ENCODE measurements around the gene NR2F1-AS1. TPM values are rescaled to one million over a fixed set of nuclear protein-coding genes. Genes with fewer than 3 reads are reported as not detected.

NR2F1-AS1 gene
- total RNA-seq, 1 donor from 2014 or later = 19.0 TPM

GRCh38 chr5:93430673-93431199 lies 150.3 kb downstream of the NR2F1-AS1 start:
- H3K4me1 Mint-ChIP-seq (ENCODE audit: unreplicated experiment) = peaks cover 16% of the 10 kb centered on the region
- H3K27me3 Mint-ChIP-seq = peaks cover 54% of the 10 kb centered on the region
- H3K36me3 Mint-ChIP-seq = no peaks in the 10 kb centered on the region
- TF ChIP-seq, protein P1, sequence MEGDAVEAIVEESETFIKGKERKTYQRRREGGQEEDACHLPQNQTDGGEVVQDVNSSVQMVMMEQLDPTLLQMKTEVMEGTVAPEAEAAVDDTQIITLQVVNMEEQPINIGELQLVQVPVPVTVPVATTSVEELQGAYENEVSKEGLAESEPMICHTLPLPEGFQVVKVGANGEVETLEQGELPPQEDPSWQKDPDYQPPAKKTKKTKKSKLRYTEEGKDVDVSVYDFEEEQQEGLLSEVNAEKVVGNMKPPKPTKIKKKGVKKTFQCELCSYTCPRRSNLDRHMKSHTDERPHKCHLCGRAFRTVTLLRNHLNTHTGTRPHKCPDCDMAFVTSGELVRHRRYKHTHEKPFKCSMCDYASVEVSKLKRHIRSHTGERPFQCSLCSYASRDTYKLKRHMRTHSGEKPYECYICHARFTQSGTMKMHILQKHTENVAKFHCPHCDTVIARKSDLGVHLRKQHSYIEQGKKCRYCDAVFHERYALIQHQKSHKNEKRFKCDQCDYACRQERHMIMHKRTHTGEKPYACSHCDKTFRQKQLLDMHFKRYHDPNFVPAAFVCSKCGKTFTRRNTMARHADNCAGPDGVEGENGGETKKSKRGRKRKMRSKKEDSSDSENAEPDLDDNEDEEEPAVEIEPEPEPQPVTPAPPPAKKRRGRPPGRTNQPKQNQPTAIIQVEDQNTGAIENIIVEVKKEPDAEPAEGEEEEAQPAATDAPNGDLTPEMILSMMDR (conservative IDR thresholded peaks at IDR 0.05) = peak; percentile 29
- H3K27ac Mint-ChIP-seq = no peak overlapping the region
- H3K9me3 Mint-ChIP-seq = no peaks in the 10 kb centered on the region
- H3K4me3 Mint-ChIP-seq = no peak overlapping the region
- no peak for DNase-seq (ENCODE audit: extremely low spot score, unreplicated experiment)

DNA sequence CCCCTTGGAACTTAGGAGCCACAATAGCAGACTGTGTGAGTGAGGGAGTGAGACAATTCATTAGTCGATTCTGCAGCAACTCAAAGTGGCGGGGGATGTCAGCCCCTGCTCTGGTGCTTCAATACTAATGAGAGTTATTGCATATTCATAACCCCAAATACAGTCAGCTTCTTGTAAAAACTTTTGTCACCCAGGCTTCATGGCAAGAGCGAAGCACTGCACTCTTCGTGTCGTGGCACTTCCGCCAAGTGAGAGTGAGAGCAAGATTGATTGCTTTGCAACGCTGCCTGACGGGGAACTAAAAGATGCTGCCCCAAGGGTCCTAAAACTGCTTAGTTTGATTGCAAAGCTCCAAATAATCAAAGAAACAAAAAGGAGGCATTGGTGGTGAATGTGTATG lies 150.9 kb downstream of the NR2F1-AS1 start:
- H3K4me3 Mint-ChIP-seq = no peak overlapping the region
- peaks cover 55% of the 10 kb centered on the region for H3K27me3 Mint-ChIP-seq
- TF ChIP-seq, protein P1 (conservative IDR thresholded peaks at IDR 0.05) = no peak
- H3K36me3 Mint-ChIP-seq = no peaks in the 10 kb centered on the region
- no peak for DNase-seq (ENCODE audit: extremely low spot score, unreplicated experiment)
- peaks cover 21% of the 10 kb centered on the region for H3K4me1 Mint-ChIP-seq (ENCODE audit: unreplicated experiment)
- H3K27ac Mint-ChIP-seq = no peak overlapping the region
- no peaks in the 10 kb centered on the region for H3K9me3 Mint-ChIP-seq

DNA sequence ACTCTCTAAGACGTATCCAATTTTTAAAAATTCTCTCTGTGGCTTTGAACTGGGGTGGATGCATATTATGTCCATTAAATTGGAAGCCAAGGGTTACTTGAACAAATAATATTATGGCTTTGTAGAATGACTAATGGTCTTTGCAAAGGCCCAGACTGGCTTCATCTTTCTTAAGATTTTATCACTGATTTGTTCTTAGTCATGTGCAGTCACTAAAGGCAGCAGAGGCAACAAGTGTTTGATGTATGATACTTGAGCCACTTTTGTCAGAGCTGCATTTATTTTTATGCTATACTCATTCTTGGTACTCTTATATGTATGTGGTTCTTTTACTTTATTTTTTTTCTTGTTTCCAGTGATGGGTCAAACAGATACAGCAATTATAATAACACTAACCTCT lies 152.2 kb downstream of the NR2F1-AS1 start:
- H3K27me3 Mint-ChIP-seq = peaks cover 57% of the 10 kb centered on the region
- no peaks in the 10 kb centered on the region for H3K36me3 Mint-ChIP-seq
- H3K27ac Mint-ChIP-seq = no peak overlapping the region
- no peaks in the 10 kb centered on the region for H3K9me3 Mint-ChIP-seq
- peaks cover 26% of the 10 kb centered on the region for H3K4me1 Mint-ChIP-seq (ENCODE audit: unreplicated experiment)
- TF ChIP-seq, protein P1 (conservative IDR thresholded peaks at IDR 0.05) = no peak
- H3K4me3 Mint-ChIP-seq = no peak overlapping the region
- DNase-seq (ENCODE audit: extremely low spot score, unreplicated experiment) = no peak

DNA sequence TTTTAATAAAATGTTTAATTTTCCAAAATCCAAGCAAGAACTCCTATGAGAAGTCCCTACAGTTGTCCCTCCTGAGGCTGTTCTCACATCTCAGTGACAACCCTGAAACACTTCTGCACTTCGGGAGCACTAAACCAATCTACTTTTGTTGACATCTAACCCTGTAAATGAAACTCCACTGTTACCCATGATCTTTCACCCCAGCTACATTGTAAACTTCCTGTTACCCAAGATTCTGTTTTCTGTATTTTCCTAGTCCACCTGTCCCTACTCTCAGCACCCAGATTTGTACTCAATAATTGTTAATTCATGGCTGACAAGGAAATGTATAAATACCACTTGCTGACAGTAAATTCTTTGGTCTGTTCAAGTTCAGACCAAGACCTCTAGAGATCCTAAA lies 153.7 kb downstream of the NR2F1-AS1 start:
- H3K4me1 Mint-ChIP-seq (ENCODE audit: unreplicated experiment) = peaks cover 35% of the 10 kb centered on the region
- TF ChIP-seq, protein P1 (conservative IDR thresholded peaks at IDR 0.05) = no peak

GRCh38 chr5:93425096-93425495 lies 155.9 kb downstream of the NR2F1-AS1 start:
- Mint-ChIP-seq H3K4me1 (ENCODE audit: unreplicated experiment) (peaks cover 42% of the 10 kb centered on the region), H3K27ac (no peak overlapping the region), H3K27me3 (peaks cover 43% of the 10 kb centered on the region), H3K4me3 (no peak overlapping the region), H3K9me3 (no peaks in the 10 kb centered on the region), H3K36me3 (no peaks in the 10 kb centered on the region)
- TF ChIP-seq, protein P1 (conservative IDR thresholded peaks at IDR 0.05) = no peak
- DNase-seq (ENCODE audit: extremely low spot score, unreplicated experiment) = no peak

More for the DNA sequence above, 153.7 kb downstream of the NR2F1-AS1 start:
- Mint-ChIP-seq H3K27ac (no peak overlapping the region), H3K9me3 (no peaks in the 10 kb centered on the region), H3K4me3 (no peak overlapping the region), H3K27me3 (peaks cover 46% of the 10 kb centered on the region), H3K36me3 (no peaks in the 10 kb centered on the region)
- no peak for DNase-seq (ENCODE audit: extremely low spot score, unreplicated experiment)

- no peaks in the 10 kb centered on the region for H3K36me3 Mint-ChIP-seq
- H3K9me3 Mint-ChIP-seq = no peaks in the 10 kb centered on the region
- peaks cover 32% of the 10 kb centered on the region for H3K27me3 Mint-ChIP-seq
- H3K4me1 Mint-ChIP-seq (ENCODE audit: unreplicated experiment) = peaks cover 35% of the 10 kb centered on the region
- H3K27ac Mint-ChIP-seq = no peak overlapping the region
- DNase-seq (ENCODE audit: extremely low spot score, unreplicated experiment) = no peak
- TF ChIP-seq, protein P1 (conservative IDR thresholded peaks at IDR 0.05) = no peak
- H3K4me3 Mint-ChIP-seq = no peak overlapping the region
These were observed 157.7 kb downstream of the NR2F1-AS1 start for GRCh38 chr5:93423300-93423699.

Data from type B pancreatic cell (in vitro differentiated cells).